Adrenal gland (tissue), 12 donors: Measurements from ENCODE around the gene FTL. TPM values are rescaled to one million over a fixed set of nuclear protein-coding genes. Genes with fewer than 3 reads are reported as not detected.

ENCODE experiments used
- DNase-seq, 7 donors: peaks; one replicate each; pipeline ENCODE4 v3.0.0-alpha.2; 2019 to 2020
- H3K27ac ChIP-seq, 5 donors: fragments of 200-600 bp; sonication (generic) in 4 of 5; 1 replicate in 3 of 5; 2 replicates in 2 of 5; pipeline versions ENCODE4 v1.5.1 to v1.8.0; 2016 to 2020; ENCODE audit warnings: mild to moderate bottlenecking in 1 of 5
- H3K27me3 ChIP-seq: fragments of 200-600 bp; 2 replicates; pipeline ENCODE4 v1.8.0; 2021
- H3K36me3 ChIP-seq, 2 donors: fragments of 200-600 bp; replicated peaks in 1 of 2; 1 replicate in 1 of 2; 2 replicates in 1 of 2; pipeline versions ENCODE4 v1.5.1 to v1.8.0; 2018 to 2022
- H3K4me1 ChIP-seq, 2 donors: fragments of 200-600 bp; replicated peaks in 1 of 2; 1 replicate in 1 of 2; 2 replicates in 1 of 2; pipeline versions ENCODE4 v1.5.1 to v1.8.0; 2018 to 2021
- H3K4me3 ChIP-seq, 4 donors: fragments of 200-600 bp; sonication (generic) in 3 of 4; one replicate each; pipeline ENCODE4 v1.5.1; 2016 to 2018
- H3K9me3 ChIP-seq, 3 donors: fragments of 200-600 bp; sonication (generic) in 1 of 3; replicated peaks in 1 of 3; 1 replicate in 2 of 3; 2 replicates in 1 of 3; pipeline versions ENCODE4 v1.5.1 to v1.8.0; 2016 to 2021
- CTCF ChIP-seq, 6 experiments: fragments of 450-650 bp in 4 of 6; fragments of 200-600 bp in 2 of 6; sonication (generic) in 1 of 6; IDR thresholded peaks; 1 replicate in 5 of 6; 2 replicates in 1 of 6; pipeline versions ENCODE4 v1.5.1 to v1.8.0; 2016 to 2021; ENCODE audit warnings: antibody characterized with exemption in 6 of 6, mild to moderate bottlenecking in 2 of 6, moderate library complexity in 1 of 6
- POLR2A ChIP-seq, 2 donors: fragments of 450-650 bp; IDR thresholded peaks; one replicate each; pipeline ENCODE4 v1.6.1; 2017; ENCODE audit warnings: antibody characterized with exemption in 2 of 2, mild to moderate bottlenecking in 2 of 2, moderate library complexity in 1 of 2
- WGBS, 4 donors: extraction: QIAGEN DNeasy Blood & Tissue Kit in 2 of 4; methylation state at CpG; one replicate each; pipeline versions ENCODE4 v1.1.5 to v1.1.7; 2013 to 2017; 5-methylcytosine and 5-hydroxymethylcytosine counted together
- intact Hi-C, 2 donors: fragments of 100-400 bp; cut with DNase I; formaldehyde crosslinking; loops; one replicate each; pipeline versions ENCODE4 v1.14.1 to v1.15.0; 2022 to 2023
- polyA plus RNA-seq, 3 donors: library from polyadenylated mRNA; stranded (reverse); fragments of 200-250 nt in 2 of 3; fragments of 350-450 nt in 1 of 3; fragmentation: Illumina TruSeq in 1 of 3; extraction: RNeasy Lipid Tissue Mini Kit (QIAGEN cat#74804) in 1 of 3; gene quantifications; one replicate each; pipeline ENCODE4 v1.2.3, GENCODE V29; 2013 to 2014
- total RNA-seq, 9 donors: library from RNA; depleted of rRNA in 4 of 9; stranded (reverse); fragments of >200 nt in 4 of 9; fragments of 120-200 nt in 1 of 9; fragmentation: NEBNext Ultra II Directional in 1 of 9; extraction: Animal tissue kit (Norgen Biotek cat#: 25700) in 1 of 9; gene quantifications; one replicate each; pipeline versions ENCODE4 v1.1.0 to v1.2.4, GENCODE V29; 2013 to 2023
- donor health status: healthy with polysubstance abuse.
- donor health status: Bipolar disorder and iron deficiency.
- donor health status: DM: yes; HTN: yes; CAD: no.
- donor health status: DM: no; HTN: no; CAD: no.
- donor health status: DM: no; HTN: no; CAD: no.
- donor health status: DM: yes; HTN: yes; CAD: no.

FTL gene
- total and polyA plus RNA-seq, 12 donors = 2,288 to 11,726 (median 4,068) TPM

- Histone ChIP-seq H3K27ac (no peak overlapping the region), H3K9me3 (no peaks in the 10 kb centered on the region), H3K27me3 (no peaks in the 10 kb centered on the region), H3K36me3 (peaks cover 0 to 21% of the 10 kb centered on the region in 2 donors), H3K4me3 (no peak overlapping the region), H3K4me1 (peaks cover 0 to 4% of the 10 kb centered on the region in 2 donors)
- DNase-seq = peak in 4 of 7 donors; percentile 58 to 72 (median 63)
- peak; percentile 28 to 55 (median 48) for TF ChIP-seq CTCF (IDR thresholded peaks at IDR 0.05)
- no peak for TF ChIP-seq POLR2A (IDR thresholded peaks at IDR 0.05)
- 55 to 84% (median 65%) methylated on average over 8 to 16 of the region's 16 CpGs for WGBS, 4 donors
- intact Hi-C loops = no loop called here
These were observed 34.6 kb downstream of the FTL start for GRCh38 chr19:48999481-49000325.

GRCh38 chr19:49004133-49004532 is 39.0 kb downstream of the FTL start:
- 96 to 99% (median 98%) methylated on average over 13 to 15 of the region's 15 CpGs for WGBS, 4 donors
- Histone ChIP-seq H3K4me1 (no peaks in the 10 kb centered on the region), H3K4me3 (no peak overlapping the region), H3K36me3 (peaks cover 0 to 51% of the 10 kb centered on the region in 2 donors), H3K27me3 (no peaks in the 10 kb centered on the region), H3K27ac (no peak overlapping the region), H3K9me3 (no peaks in the 10 kb centered on the region)
- no peak for DNase-seq
- intact Hi-C loops = no loop called here
- TF ChIP-seq CTCF (IDR thresholded peaks at IDR 0.05) (no peak), POLR2A (IDR thresholded peaks at IDR 0.05) (no peak)

GRCh38 chr19:49004964-49005614 is 40.0 kb downstream of the FTL start:
- Histone ChIP-seq H3K36me3 (peaks cover 0 to 60% of the 10 kb centered on the region in 2 donors), H3K27me3 (no peaks in the 10 kb centered on the region), H3K4me1 (no peaks in the 10 kb centered on the region), H3K27ac (no peak overlapping the region), H3K9me3 (no peaks in the 10 kb centered on the region), H3K4me3 (no peak overlapping the region)
- intact Hi-C loops = no loop called here
- TF ChIP-seq POLR2A (IDR thresholded peaks at IDR 0.05) (no peak), CTCF (IDR thresholded peaks at IDR 0.05) (no peak)
- 88 to 95% (median 89%) methylated on average over 5 to 7 of the region's 7 CpGs for WGBS, 4 donors
- DNase-seq = no peak

- no peak for DNase-seq
- H3K27me3 ChIP-seq = no peaks in the 10 kb centered on the region
- 93 to 98% (median 97%) methylated on average over 8 to 22 of the region's 22 CpGs for WGBS, 4 donors
- no peak overlapping the region for H3K27ac ChIP-seq
- H3K4me3 ChIP-seq = no peak overlapping the region
- no peaks in the 10 kb centered on the region for H3K9me3 ChIP-seq
- peaks cover 0 to 72% of the 10 kb centered on the region in 2 donors for H3K36me3 ChIP-seq
- TF ChIP-seq CTCF (IDR thresholded peaks at IDR 0.05) (no peak), POLR2A (IDR thresholded peaks at IDR 0.05) (no peak)
- no peaks in the 10 kb centered on the region for H3K4me1 ChIP-seq
- intact Hi-C loops = no loop called here
These were observed 41.8 kb downstream of the FTL start for GRCh38 chr19:49006905-49007304.
